Neural cell (in vitro differentiated cells): Measurements from ENCODE around the gene IL1RAPL2. TPM values are rescaled to one million over a fixed set of nuclear protein-coding genes. Genes with fewer than 3 reads are reported as not detected.

Source experiments
- H2AFZ ChIP-seq: fragments of 200-600, 300-800 bp; sonication (generic), shearing (Covaris generic); 2 replicates; pipeline ENCODE4 v1.6.0; 2014; ENCODE audit warnings: low read depth, mild to moderate bottlenecking, antibody characterized with exemption, low read length, moderate library complexity
- H3F3A ChIP-seq: fragments of 200-600 bp; shearing (Covaris generic); 2 replicates; pipeline ENCODE4 v1.6.1; 2016; ENCODE audit warnings: mild to moderate bottlenecking, moderate library complexity, mixed read lengths, antibody characterized with exemption, low read length; ENCODE audit not compliant: insufficient read depth, poor library complexity, severe bottlenecking
- H3K27ac ChIP-seq: fragments of 200-600, 300-800 bp; sonication (generic), shearing (Covaris generic); 2 replicates; pipeline ENCODE4 v1.5.1; 2014; ENCODE audit warnings: mild to moderate bottlenecking, low read length, moderate library complexity
- H3K27me3 ChIP-seq: fragments of 300-800, 200-600 bp; sonication (generic), shearing (Covaris generic); 2 replicates; pipeline ENCODE4 v1.6.0; 2014; ENCODE audit warnings: mild to moderate bottlenecking, low read depth, low read length, moderate library complexity; ENCODE audit not compliant: insufficient read depth
- H3K36me3 ChIP-seq: fragments of 300-800, 200-600 bp; sonication (generic), shearing (Covaris generic); 2 replicates; pipeline ENCODE4 v1.5.1; 2014; ENCODE audit warnings: mild to moderate bottlenecking, antibody characterized with exemption, low read length, moderate library complexity; ENCODE audit not compliant: insufficient read depth
- H3K4me2 ChIP-seq: fragments of 300-800, 200-600 bp; sonication (generic), shearing (Covaris generic); 2 replicates; pipeline ENCODE4 v1.6.0; 2014; ENCODE audit warnings: mild to moderate bottlenecking, low read length
- H3K4me3 ChIP-seq: fragments of 300-800, 200-600 bp; sonication (generic), shearing (Covaris generic); 2 replicates; pipeline ENCODE4 v1.5.1; 2014; ENCODE audit warnings: mild to moderate bottlenecking, low read length, moderate library complexity
- H3K79me2 ChIP-seq: fragments of 200-600 bp; shearing (Covaris generic); replicated peaks from 2 replicates; pipeline ENCODE4 v1.6.0; 2014; ENCODE audit warnings: mild to moderate bottlenecking, low read length, moderate library complexity; ENCODE audit not compliant: insufficient read depth
- H3K9ac ChIP-seq: fragments of 300-800, 200-600 bp; sonication (generic), shearing (Covaris generic); 2 replicates; pipeline ENCODE4 v1.6.1; 2016; ENCODE audit warnings: mild to moderate bottlenecking, low read length, mixed read lengths
- H3K9me2 ChIP-seq: fragments of 200-600 bp; shearing (Covaris generic); 2 replicates; pipeline ENCODE4 v1.6.1; 2016; ENCODE audit warnings: mild to moderate bottlenecking, low read length, mixed read lengths; ENCODE audit not compliant: insufficient read depth
- H3K9me3 ChIP-seq: fragments of 200-600, 300-800 bp; sonication (generic), shearing (Covaris generic); 2 replicates; pipeline ENCODE4 v1.6.1; 2016; ENCODE audit warnings: mild to moderate bottlenecking, mixed run types, low read length, moderate library complexity, mixed read lengths
- H4K20me1 ChIP-seq: fragments of 200-600 bp; shearing (Covaris generic); 2 replicates; pipeline ENCODE4 v1.6.1; 2016; ENCODE audit warnings: mild to moderate bottlenecking, mixed run types; ENCODE audit not compliant: insufficient read depth
- CTCF ChIP-seq: fragments of 450-650 bp; IDR thresholded peaks from 2 replicates; pipeline ENCODE4 v1.5.1; 2014; ENCODE audit warnings: antibody characterized with exemption, mild to moderate bottlenecking, moderate library complexity; ENCODE audit not compliant: poor library complexity, severe bottlenecking
- EP300 ChIP-seq: fragments of 450-650 bp; conservative IDR thresholded peaks from 2 replicates; pipeline ENCODE4 v1.6.1; 2014; ENCODE audit warnings: antibody characterized with exemption, mild to moderate bottlenecking, moderate library complexity; ENCODE audit not compliant: poor library complexity, severe bottlenecking
- EZH2 ChIP-seq: fragments of 200-600, 300-800 bp; shearing (Covaris generic), sonication (generic); IDR thresholded peaks from 2 replicates; pipeline ENCODE4 v1.6.1; 2014; ENCODE audit warnings: antibody characterized with exemption, low read length, borderline replicate concordance, mild to moderate bottlenecking; ENCODE audit not compliant: insufficient read depth, poor library complexity, severe bottlenecking
- MXI1 ChIP-seq: fragments of 450-650 bp; conservative IDR thresholded peaks from 2 replicates; pipeline ENCODE4 v1.6.1; 2014; ENCODE audit warnings: antibody characterized with exemption, mild to moderate bottlenecking; ENCODE audit not compliant: poor library complexity, severe bottlenecking
- POLR2AphosphoS5 ChIP-seq: IDR thresholded peaks from 2 replicates; pipeline ENCODE4 v1.6.1; 2012
- RAD21 ChIP-seq: fragments of 450-650 bp; conservative IDR thresholded peaks from 2 replicates; pipeline ENCODE4 v1.6.1; 2014; ENCODE audit warnings: antibody characterized with exemption, mild to moderate bottlenecking, moderate library complexity
- REST ChIP-seq: IDR thresholded peaks from 2 replicates; pipeline ENCODE4 v1.6.1; 2012; ENCODE audit warnings: borderline replicate concordance
- SMC3 ChIP-seq: fragments of 450-650 bp; conservative IDR thresholded peaks from 2 replicates; pipeline ENCODE4 v1.6.1; 2014; ENCODE audit warnings: antibody characterized with exemption, mild to moderate bottlenecking, moderate library complexity; ENCODE audit not compliant: poor library complexity
- TAF1 ChIP-seq: IDR thresholded peaks from 2 replicates; pipeline ENCODE4 v1.6.1; 2012; ENCODE audit warnings: low read depth
- polyA plus RNA-seq: library from polyadenylated mRNA; depleted of rRNA; stranded (reverse); fragments of >200 nt; gene quantifications from 2 replicates; pipeline ENCODE4 v1.2.3, GENCODE V29; 2014

IL1RAPL2 gene
- polyA plus RNA-seq, 1 donor from 2014 or later, result not detected

GRCh38 chrX:105480646-105481310, 914.8 kb downstream of the IL1RAPL2 start:
- no peaks in the 10 kb centered on the region for H3F3A ChIP-seq
- H3K9me2 ChIP-seq, result no peaks in the 10 kb centered on the region
- no peaks in the 10 kb centered on the region for H3K79me2 ChIP-seq
- no peak overlapping the region for H3K4me3 ChIP-seq
- TF ChIP-seq SMC3, result no peak
- no peak overlapping the region for H3K4me2 ChIP-seq
- H2AFZ ChIP-seq, result no peak overlapping the region
- no peak overlapping the region for H3K9ac ChIP-seq
- H4K20me1 ChIP-seq, result no peaks in the 10 kb centered on the region
- no peak overlapping the region for H3K27ac ChIP-seq
- H3K9me3 ChIP-seq, result no peaks in the 10 kb centered on the region
- H3K27me3 ChIP-seq, result no peaks in the 10 kb centered on the region
- H3K36me3 ChIP-seq, result no peaks in the 10 kb centered on the region

- no peaks in the 10 kb centered on the region for H4K20me1 ChIP-seq
- no peak overlapping the region for H3K4me3 ChIP-seq
- H3K36me3 ChIP-seq, result no peaks in the 10 kb centered on the region
- H3K27me3 ChIP-seq, result no peaks in the 10 kb centered on the region
- no peak for TF ChIP-seq RAD21
- TF ChIP-seq MXI1, result no peak
- TF ChIP-seq SMC3, result no peak
- no peak for TF ChIP-seq EZH2
- TF ChIP-seq POLR2AphosphoS5, result no peak
- TF ChIP-seq CTCF, result no peak
- no peak for TF ChIP-seq TAF1
- TF ChIP-seq EP300, result no peak
- TF ChIP-seq REST, result no peak
- no peaks in the 10 kb centered on the region for H3K9me3 ChIP-seq
- no peak overlapping the region for H3K9ac ChIP-seq
- no peak overlapping the region for H2AFZ ChIP-seq
- no peaks in the 10 kb centered on the region for H3K9me2 ChIP-seq
- H3F3A ChIP-seq, result no peaks in the 10 kb centered on the region
- H3K27ac ChIP-seq, result no peak overlapping the region
- H3K4me2 ChIP-seq, result no peak overlapping the region
- H3K79me2 ChIP-seq, result no peaks in the 10 kb centered on the region
These were observed 917.0 kb downstream of the IL1RAPL2 start for GRCh38 chrX:105483011-105483410.
